Fibroblast of the aortic adventitia (primary cell): ENCODE measurements around the gene ANKRD33B. TPM values are rescaled to one million over a fixed set of nuclear protein-coding genes. Genes with fewer than 3 reads are reported as not detected.

Source experiments
- DNase-seq: peaks from one replicate; pipeline ENCODE4 v3.0.0-alpha.2; 2010; ENCODE audit warnings: low read depth
- H3K4me3 ChIP-seq: 2 replicates; pipeline ENCODE4 v1.5.1; 2011; ENCODE audit warnings: low read depth, mild to moderate bottlenecking, control low read depth, low read length, moderate library complexity
- CTCF ChIP-seq: IDR thresholded peaks from 2 replicates; pipeline ENCODE4 v1.5.1; 2011; ENCODE audit warnings: mild to moderate bottlenecking, low read length, control low read depth, inconsistent platforms; ENCODE audit not compliant: insufficient read depth
- total RNA-seq: library from RNA; depleted of rRNA; stranded (reverse); fragments of >200 nt; gene quantifications from 2 replicates; pipeline ENCODE4 v1.2.3, GENCODE V29; 2012; ENCODE audit warnings: low replicate concordance

ANKRD33B gene
- total RNA-seq, 1 donor = 11.3 TPM

GRCh38 chr5:10691826-10692785, 128.2 kb downstream of the ANKRD33B start:
- no peak overlapping the region for H3K4me3 ChIP-seq
- TF ChIP-seq CTCF = no peak
- DNase-seq = peak; percentile 69

- peak; percentile 82 for TF ChIP-seq CTCF
- H3K4me3 ChIP-seq = no peak overlapping the region
- DNase-seq = peak; percentile 74
Measured at GRCh38 chr5:10695055-10695649, 131.3 kb downstream of the ANKRD33B start.

- H3K4me3 ChIP-seq = no peak overlapping the region
- no peak for DNase-seq
- no peak for TF ChIP-seq CTCF
Measured at GRCh38 chr5:10695759-10696543, 132.1 kb downstream of the ANKRD33B start.

GRCh38 chr5:10699281-10699874, 135.5 kb downstream of the ANKRD33B start:
- no peak for DNase-seq
- TF ChIP-seq CTCF = no peak
- no peak overlapping the region for H3K4me3 ChIP-seq

- TF ChIP-seq CTCF = no peak
- H3K4me3 ChIP-seq = no peak overlapping the region
Measured at GRCh38 chr5:10699987-10700386, 136.1 kb downstream of the ANKRD33B start.

GRCh38 chr5:10700516-10700915, 136.6 kb downstream of the ANKRD33B start:
- no peak for TF ChIP-seq CTCF
- DNase-seq = no peak

More at GRCh38 chr5:10699987-10700386, 136.1 kb downstream of the ANKRD33B start:
- DNase-seq = no peak

More at GRCh38 chr5:10700516-10700915, 136.6 kb downstream of the ANKRD33B start:
- no peak overlapping the region for H3K4me3 ChIP-seq
